Measurements from ENCODE around the gene ODF2.
"Not testable (repeated sequence)": the region's sequence is repeated elsewhere in the genome, so short reads cannot be mapped to it uniquely, and the experiment has no call there.

ODF2 gene

GRCh38 chr9:128419061-128419925, 36.5 kb upstream of the ODF2 start:
- H3K4me1 ChIP-seq, result peaks cover 16% of the 10 kb centered on the region
- in situ Hi-C loops (cut with MboI; ENCODE audit: low sequenced_read_pairs), result no loop called here
- peak overlapping the region; percentile 76 for H3K4me3 ChIP-seq
- H3K36me3 ChIP-seq (replicated peaks), result peaks cover 6% of the 10 kb centered on the region; the same call in 1 of the 2 replicates
- peak in 1 of 2 experiments; percentile 58 for DNase-seq (ENCODE audit: low spot score in 2 of 2)
- no peaks in the 10 kb centered on the region for H3K27me3 ChIP-seq (ENCODE audit: low read depth)
- no peaks in the 10 kb centered on the region for H3K9me3 ChIP-seq

GRCh38 chr9:128420060-128420650, 35.7 kb upstream of the ODF2 start:
- Histone ChIP-seq H3K9me3 (no peaks in the 10 kb centered on the region), H3K4me1 (peaks cover 16% of the 10 kb centered on the region), H3K4me3 (peak overlapping the region; percentile 76), H3K36me3 (replicated peaks) (peaks cover 7% of the 10 kb centered on the region; the same call in 1 of the 2 replicates), H3K27me3 (ENCODE audit: low read depth) (no peaks in the 10 kb centered on the region)
- in situ Hi-C loops (cut with MboI; ENCODE audit: low sequenced_read_pairs), result no loop called here
- DNase-seq (ENCODE audit: low spot score in 2 of 2), result peak; percentile 56 to 85

GRCh38 chr9:128420651-128421481, 34.9 kb upstream of the ODF2 start, which contains the start of gene CERCAM:
CERCAM (plus strand) TSS chr9:128420857; CDS start chr9:128420878, 21 bp downstream.
- H3K9me3 ChIP-seq, result no peaks in the 10 kb centered on the region
- H3K4me1 ChIP-seq, result peaks cover 16% of the 10 kb centered on the region
- no peaks in the 10 kb centered on the region for H3K27me3 ChIP-seq (ENCODE audit: low read depth)
- peak; percentile 43 to 80 for DNase-seq (ENCODE audit: low spot score in 2 of 2)
- peak within 1 kb of the TSS; percentile 76 for H3K4me3 ChIP-seq
- in situ Hi-C loops (cut with MboI; ENCODE audit: low sequenced_read_pairs), result no loop called here
- peaks cover 7% of the 10 kb centered on the region; the same call in 1 of the 2 replicates for H3K36me3 ChIP-seq (replicated peaks)

- DNase-seq (ENCODE audit: low spot score in 2 of 2), result peak in 1 of 2 experiments; percentile 48
- H3K36me3 ChIP-seq (replicated peaks), result peaks cover 7% of the 10 kb centered on the region; the same call in 1 of the 2 replicates
- in situ Hi-C loops (cut with MboI; ENCODE audit: low sequenced_read_pairs), result no loop called here
- no peaks in the 10 kb centered on the region for H3K9me3 ChIP-seq
- peaks cover 16% of the 10 kb centered on the region for H3K4me1 ChIP-seq
- peak overlapping the region; percentile 76 for H3K4me3 ChIP-seq
- no peaks in the 10 kb centered on the region for H3K27me3 ChIP-seq (ENCODE audit: low read depth)
These were observed 34.3 kb upstream of the ODF2 start for GRCh38 chr9:128421482-128421996.

GRCh38 chr9:128422022-128422782, 33.6 kb upstream of the ODF2 start:
- in situ Hi-C loops (cut with MboI; ENCODE audit: low sequenced_read_pairs); DNase-seq (ENCODE audit: low spot score in 2 of 2); H3K36me3 ChIP-seq (replicated peaks); H3K9me3 ChIP-seq; H3K27me3 ChIP-seq (ENCODE audit: low read depth): not testable (repeated sequence)
- H3K4me1 ChIP-seq, result peaks cover 16% of the 10 kb centered on the region
- H3K4me3 ChIP-seq, result peak overlapping the region; percentile 76

- H3K36me3 ChIP-seq (replicated peaks), result peaks cover 7% of the 10 kb centered on the region; the same call in 1 of the 2 replicates
- no peaks in the 10 kb centered on the region for H3K27me3 ChIP-seq (ENCODE audit: low read depth)
- H3K4me3 ChIP-seq, result no peak overlapping the region
- in situ Hi-C loops (cut with MboI; ENCODE audit: low sequenced_read_pairs), result no loop called here
- DNase-seq (ENCODE audit: low spot score in 2 of 2), result no peak
- H3K9me3 ChIP-seq, result no peaks in the 10 kb centered on the region
- peaks cover 16% of the 10 kb centered on the region for H3K4me1 ChIP-seq
These were observed 33.0 kb upstream of the ODF2 start for GRCh38 chr9:128422783-128423150.

- in situ Hi-C loops (cut with MboI; ENCODE audit: low sequenced_read_pairs); DNase-seq (ENCODE audit: low spot score in 2 of 2): not testable (repeated sequence)
These were observed 32.5 kb upstream of the ODF2 start for GRCh38 chr9:128423356-128423755.

GRCh38 chr9:128424268-128424780, 31.5 kb upstream of the ODF2 start:
- no peak for DNase-seq (ENCODE audit: low spot score in 2 of 2)
- in situ Hi-C loops (cut with MboI; ENCODE audit: low sequenced_read_pairs), result no loop called here
- H3K36me3 ChIP-seq (replicated peaks), result peaks cover 7% of the 10 kb centered on the region; the same call in 1 of the 2 replicates
- peaks cover 10% of the 10 kb centered on the region for H3K4me1 ChIP-seq
- H3K27me3 ChIP-seq (ENCODE audit: low read depth), result no peaks in the 10 kb centered on the region
- H3K9me3 ChIP-seq, result no peaks in the 10 kb centered on the region
- no peak overlapping the region for H3K4me3 ChIP-seq

More at GRCh38 chr9:128423356-128423755, 32.5 kb upstream of the ODF2 start:
- H3K27me3 ChIP-seq (ENCODE audit: low read depth); H3K9me3 ChIP-seq; H3K4me3 ChIP-seq; H3K36me3 ChIP-seq (replicated peaks): not testable (repeated sequence)
- H3K4me1 ChIP-seq, result peaks cover 16% of the 10 kb centered on the region

GRCh38 chr9:128428644-128429512, 26.9 kb upstream of the ODF2 start:
- no peaks in the 10 kb centered on the region for H3K9me3 ChIP-seq
- no peak overlapping the region for H3K4me3 ChIP-seq
- peaks cover 6% of the 10 kb centered on the region for H3K36me3 ChIP-seq (replicated peaks)
- no peak for DNase-seq (ENCODE audit: low spot score in 2 of 2)
- no peaks in the 10 kb centered on the region for H3K27me3 ChIP-seq (ENCODE audit: low read depth)
- no peaks in the 10 kb centered on the region for H3K4me1 ChIP-seq
- in situ Hi-C loops (cut with MboI; ENCODE audit: low sequenced_read_pairs), result no loop called here

GRCh38 chr9:128429513-128430086, 26.2 kb upstream of the ODF2 start:
- no peak overlapping the region for H3K4me3 ChIP-seq
- DNase-seq (ENCODE audit: low spot score in 2 of 2), result no peak
- in situ Hi-C loops (cut with MboI; ENCODE audit: low sequenced_read_pairs), result no loop called here
- H3K27me3 ChIP-seq (ENCODE audit: low read depth), result no peaks in the 10 kb centered on the region
- H3K4me1 ChIP-seq, result no peaks in the 10 kb centered on the region
- no peaks in the 10 kb centered on the region for H3K9me3 ChIP-seq
- H3K36me3 ChIP-seq (replicated peaks), result peaks cover 3% of the 10 kb centered on the region

- no peaks in the 10 kb centered on the region for H3K9me3 ChIP-seq
- DNase-seq (ENCODE audit: low spot score in 2 of 2), result no peak
- H3K4me3 ChIP-seq, result no peak overlapping the region
- peaks cover 3% of the 10 kb centered on the region for H3K36me3 ChIP-seq (replicated peaks)
- H3K27me3 ChIP-seq (ENCODE audit: low read depth), result no peaks in the 10 kb centered on the region
- no peaks in the 10 kb centered on the region for H3K4me1 ChIP-seq
- in situ Hi-C loops (cut with MboI; ENCODE audit: low sequenced_read_pairs), result no loop called here
These were observed 24.6 kb upstream of the ODF2 start for GRCh38 chr9:128431207-128431606.

- in situ Hi-C loops (cut with MboI; ENCODE audit: low sequenced_read_pairs), result no loop called here
These were observed 21.5 kb upstream of the ODF2 start for GRCh38 chr9:128434340-128434739.

More at GRCh38 chr9:128434340-128434739, 21.5 kb upstream of the ODF2 start:
- H3K4me1 ChIP-seq, result peaks cover 4% of the 10 kb centered on the region
- no peaks in the 10 kb centered on the region for H3K27me3 ChIP-seq (ENCODE audit: low read depth)
- H3K36me3 ChIP-seq (replicated peaks), result peaks cover 3% of the 10 kb centered on the region
- H3K9me3 ChIP-seq, result no peaks in the 10 kb centered on the region
- DNase-seq (ENCODE audit: low spot score in 2 of 2), result no peak
- H3K4me3 ChIP-seq, result no peak overlapping the region
